PC-3 (cell line): Measurements from ENCODE around the gene UPK3A.

ENCODE experiments used
- CTCF ChIP-seq: fragments of 300-600 bp; sonication (generic); conservative IDR thresholded peaks from 2 replicates; pipeline ENCODE4 v1.5.1; 2017; ENCODE audit warnings: antibody characterized with exemption, low read depth, mild to moderate bottlenecking, low read length
- EZH2phosphoT487 ChIP-seq: fragments of 300-600 bp; sonication (generic); IDR thresholded peaks from 2 replicates; pipeline ENCODE4 v1.6.1; 2018; ENCODE audit warnings: mild to moderate bottlenecking, antibody characterized with exemption, low read length, borderline replicate concordance

- TF ChIP-seq CTCF (no peak), EZH2phosphoT487 (no peak)
Observed at GRCh38 chr22:45334528-45334927, 49.8 kb downstream of the UPK3A start.
